GM04503 (cell line): Measurements from ENCODE around the gene RCCD1.

Experiments
- DNase-seq: peaks from one replicate; pipeline ENCODE4 v3.0.0-alpha.2; 2012; ENCODE audit warnings: low read depth

Gene RCCD1

GRCh38 chr15:90942354-90943120 is 12.1 kb upstream of the RCCD1 start:
- DNase-seq = no peak

DNA sequence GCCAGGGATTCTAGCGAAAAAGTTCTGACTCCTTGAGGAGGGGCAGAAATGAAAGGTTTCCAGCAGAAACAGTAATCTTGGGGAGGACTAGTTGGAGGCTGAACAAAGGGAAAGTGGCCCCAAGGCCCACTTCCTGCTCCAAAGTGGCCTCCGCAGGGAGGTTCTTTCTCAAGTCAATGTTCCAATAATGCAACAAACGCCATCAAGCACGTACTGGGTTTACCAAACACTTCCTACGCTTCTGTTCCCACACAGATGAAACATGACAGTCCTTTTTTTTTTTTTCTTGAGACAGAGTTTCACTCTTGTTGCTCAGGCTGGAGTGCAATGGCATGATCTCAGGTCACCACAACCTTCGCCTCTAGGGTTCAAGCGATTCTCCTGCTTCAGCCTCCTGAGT is 9.6 kb upstream of the RCCD1 start:
- DNase-seq = no peak

DNA sequence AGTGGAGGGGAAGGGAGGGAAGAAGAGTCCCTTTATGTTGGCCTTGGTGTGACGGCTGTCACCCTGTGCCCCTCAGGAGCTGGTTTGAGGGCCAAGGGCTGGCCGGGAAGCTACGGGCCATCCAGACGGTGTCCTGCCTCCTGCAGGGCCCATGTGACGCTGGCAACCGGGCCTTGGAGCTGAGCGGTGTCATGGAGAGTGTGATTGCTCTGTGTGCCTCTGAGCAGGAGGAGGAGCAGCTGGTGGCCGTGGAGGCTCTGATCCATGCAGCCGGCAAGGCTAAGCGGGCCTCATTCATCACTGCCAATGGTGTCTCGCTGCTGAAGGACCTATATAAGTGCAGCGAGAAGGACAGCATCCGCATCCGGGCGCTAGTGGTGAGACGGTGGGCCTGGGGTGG is 8.1 kb upstream of the RCCD1 start:
- DNase-seq = no peak

DNA sequence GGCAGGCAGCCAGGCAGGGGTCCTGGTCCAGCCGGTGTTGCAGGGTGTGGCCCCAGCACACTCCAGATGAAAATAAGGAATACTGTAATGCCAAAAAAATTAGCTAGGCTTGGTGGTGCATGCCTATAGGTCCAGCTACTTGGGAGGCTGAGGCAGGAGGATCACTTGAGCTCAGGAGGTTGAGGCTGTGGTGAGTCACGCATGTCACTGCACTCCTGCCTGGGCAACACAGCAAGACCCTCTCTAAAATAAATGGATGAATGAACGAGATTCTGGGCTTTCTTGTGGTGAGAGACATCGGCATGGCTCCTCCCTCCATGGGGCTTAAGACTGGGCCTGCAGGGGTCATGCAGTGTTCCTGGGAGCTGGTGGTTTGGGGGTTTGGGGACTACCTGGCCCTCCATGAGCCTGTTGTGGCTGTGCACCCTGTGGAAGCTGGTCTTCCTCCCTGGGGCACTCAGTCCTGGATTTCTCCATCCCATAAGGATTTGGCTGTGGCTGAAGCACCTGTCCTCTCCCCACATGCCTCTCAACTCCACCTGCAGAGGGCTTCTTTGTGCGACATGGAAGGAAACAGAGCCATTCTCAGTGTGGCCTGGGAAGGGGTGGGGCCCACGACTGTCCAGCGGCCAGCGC is 7.6 kb upstream of the RCCD1 start:
- DNase-seq = no peak

DNA sequence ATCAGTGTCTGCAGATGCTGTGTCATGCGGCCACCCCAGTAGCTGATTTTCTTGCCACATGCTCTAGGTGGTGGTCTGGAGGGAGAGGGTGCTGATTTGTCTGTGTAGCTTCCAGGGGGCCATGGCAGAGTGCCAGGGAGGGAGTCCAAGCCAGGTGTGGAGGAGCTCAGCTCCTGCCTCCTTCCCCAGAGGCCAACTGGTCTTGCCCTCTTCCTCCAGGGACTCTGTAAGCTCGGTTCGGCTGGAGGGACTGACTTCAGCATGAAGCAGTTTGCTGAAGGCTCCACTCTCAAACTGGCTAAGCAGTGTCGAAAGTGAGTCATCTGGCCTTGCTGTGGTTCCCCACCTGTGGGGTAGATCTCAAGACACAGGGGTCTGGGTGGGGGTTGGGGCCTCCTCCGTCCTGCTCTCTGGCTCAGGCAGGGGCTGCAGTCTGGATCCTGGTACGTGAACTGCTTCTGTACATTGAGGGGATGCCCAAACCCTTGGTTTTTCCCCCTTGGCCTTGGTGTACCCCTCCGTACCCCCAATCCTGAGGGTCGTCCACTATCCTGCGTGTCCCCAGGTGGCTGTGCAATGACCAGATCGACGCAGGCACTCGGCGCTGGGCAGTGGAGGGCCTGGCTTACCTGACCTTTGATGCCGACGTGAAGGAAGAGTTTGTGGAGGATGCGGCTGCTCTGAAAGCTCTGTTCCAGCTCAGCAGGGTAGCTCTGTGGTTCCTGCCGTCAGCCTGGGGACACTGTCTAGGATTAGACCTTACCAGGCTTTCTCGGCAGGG is 6.9 kb upstream of the RCCD1 start:
- DNase-seq = no peak

- no peak for DNase-seq
These were observed 6.2 kb upstream of the RCCD1 start for GRCh38 chr15:90948506-90948905.

DNA sequence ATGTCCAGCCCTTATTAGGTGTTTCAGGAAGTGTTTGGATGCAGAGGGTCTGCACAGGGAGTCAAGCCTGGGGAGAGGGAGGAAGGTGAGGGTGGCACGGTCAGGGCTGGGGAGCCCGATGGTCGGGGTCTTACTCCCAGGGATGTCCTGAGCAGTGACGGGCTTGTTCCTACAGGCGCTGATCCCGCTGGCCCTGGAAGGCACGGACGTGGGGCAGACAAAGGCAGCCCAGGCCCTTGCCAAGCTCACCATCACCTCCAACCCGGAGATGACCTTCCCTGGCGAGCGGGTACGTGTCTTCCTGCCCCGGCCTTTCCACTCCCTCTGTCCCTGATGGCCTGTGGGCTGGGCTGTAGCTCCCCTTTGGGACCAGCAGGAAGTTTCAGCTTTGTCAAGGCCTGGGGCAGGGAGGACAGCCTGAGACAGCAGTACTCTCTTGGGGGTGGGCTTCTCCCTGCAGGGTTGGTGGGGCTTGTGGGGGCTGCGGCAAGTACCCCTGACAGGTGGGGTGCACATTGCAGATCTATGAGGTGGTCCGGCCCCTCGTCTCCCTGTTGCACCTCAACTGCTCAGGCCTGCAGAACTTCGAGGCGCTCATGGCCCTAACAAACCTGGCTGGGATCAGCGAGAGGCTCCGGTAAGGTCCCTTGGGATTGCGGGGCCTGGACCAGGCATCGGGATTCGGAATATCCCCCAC is 4.6 kb upstream of the RCCD1 start:
- DNase-seq = no peak

- no peak for DNase-seq
These were observed 4.0 kb upstream of the RCCD1 start for GRCh38 chr15:90950676-90951075.

GRCh38 chr15:90952901-90953677 is 1.6 kb upstream of the RCCD1 start:
- DNase-seq = no peak

- DNase-seq = no peak
These were observed 555 bp upstream of the RCCD1 start for GRCh38 chr15:90953947-90954711.

- DNase-seq = no peak
These were observed 1.1 kb downstream of the RCCD1 start for GRCh38 chr15:90955624-90956273.

GRCh38 chr15:90956274-90957030 is 1.8 kb downstream of the RCCD1 start:
- no peak for DNase-seq

DNA sequence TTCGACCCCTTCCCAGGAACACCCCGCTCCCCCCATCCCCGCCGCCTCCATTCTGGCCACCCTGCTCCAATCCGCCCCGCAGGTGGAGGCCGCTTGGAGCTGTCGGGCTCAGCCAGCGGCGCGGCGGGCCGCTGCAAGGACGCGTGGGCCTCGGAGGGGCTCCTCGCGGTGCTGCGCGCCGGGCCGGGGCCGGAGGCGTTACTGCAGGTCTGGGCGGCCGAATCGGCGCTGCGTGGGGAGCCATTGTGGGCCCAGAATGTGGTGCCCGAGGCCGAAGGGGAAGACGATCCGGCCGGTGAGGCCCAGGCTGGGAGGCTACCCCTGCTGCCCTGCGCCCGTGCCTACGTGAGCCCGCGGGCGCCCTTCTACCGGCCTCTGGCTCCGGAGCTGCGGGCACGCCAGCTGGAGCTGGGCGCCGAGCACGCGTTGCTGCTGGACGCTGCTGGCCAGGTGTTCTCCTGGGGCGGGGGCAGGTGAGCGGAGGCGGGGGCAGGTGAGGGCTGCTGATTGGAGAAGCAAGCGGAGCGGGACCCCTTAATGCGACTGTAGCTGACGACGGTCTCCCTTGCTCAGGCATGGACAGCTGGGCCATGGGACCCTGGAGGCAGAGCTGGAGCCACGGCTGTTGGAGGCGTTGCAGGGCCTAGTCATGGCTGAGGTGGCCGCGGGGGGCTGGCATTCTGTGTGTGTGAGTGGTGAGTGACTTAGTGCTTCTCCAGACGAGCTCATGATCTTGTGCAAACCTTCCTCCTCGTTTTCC is 2.5 kb downstream of the RCCD1 start:
- no peak for DNase-seq

DNA sequence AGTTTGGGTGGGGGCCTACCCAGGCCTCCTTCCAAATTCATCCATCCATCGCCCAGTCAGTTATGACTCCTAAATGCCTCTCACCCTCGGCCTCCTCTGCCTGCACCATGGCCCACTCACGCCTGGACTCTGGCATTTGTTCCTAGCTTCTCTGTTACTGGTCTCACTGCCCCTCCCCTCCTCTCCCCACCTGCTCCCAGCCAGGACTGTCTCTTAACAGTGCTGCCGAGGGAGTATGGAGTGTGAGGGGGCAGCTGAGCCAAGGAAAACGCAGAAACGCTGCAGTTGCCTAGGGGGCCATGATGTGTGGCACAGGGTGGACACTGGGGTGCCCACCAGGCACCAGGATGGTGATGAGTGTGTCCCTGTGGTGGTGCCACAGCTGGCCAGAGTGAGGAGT is 3.1 kb downstream of the RCCD1 start:
- no peak for DNase-seq

- no peak for DNase-seq
These were observed 4.4 kb downstream of the RCCD1 start for GRCh38 chr15:90959028-90959595.

DNA sequence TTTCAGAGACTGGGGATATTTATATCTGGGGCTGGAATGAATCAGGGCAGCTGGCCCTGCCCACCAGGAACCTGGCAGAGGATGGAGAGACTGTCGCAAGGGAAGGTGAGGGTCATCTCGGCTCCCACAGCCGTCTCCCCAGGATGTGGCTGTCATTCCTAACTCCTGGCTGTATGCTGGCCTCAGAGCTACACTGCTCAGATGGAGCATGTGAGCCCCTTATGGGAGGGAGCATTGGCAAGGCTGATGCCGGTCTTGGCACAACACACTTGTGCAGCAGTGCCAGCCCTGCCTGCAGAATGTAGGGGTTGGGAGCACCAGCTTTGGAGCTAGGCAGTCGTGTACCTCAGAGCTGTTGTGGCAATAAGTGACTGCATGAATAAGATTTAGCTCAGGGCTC is 5.2 kb downstream of the RCCD1 start:
- DNase-seq = peak; percentile 39

- DNase-seq = no peak
These were observed 5.8 kb downstream of the RCCD1 start for GRCh38 chr15:90960298-90961091.

GRCh38 chr15:90962021-90962420 is 7.3 kb downstream of the RCCD1 start:
- no peak for DNase-seq
